Breast epithelium (tissue), 4 donors: ENCODE data around the gene CA10. TPM values are rescaled to one million over a fixed set of nuclear protein-coding genes. Genes with fewer than 3 reads are reported as not detected.

Experiments used
- DNase-seq, 2 donors: peaks; one replicate each; pipeline ENCODE4 v3.0.0-alpha.2; 2019; ENCODE audit warnings: low spot score in 2 of 2
- H3K27ac ChIP-seq, 2 donors: fragments of 200-600 bp; sonication (generic) in 1 of 2; one replicate each; pipeline ENCODE4 v1.5.1; 2016 to 2019; ENCODE audit warnings: mild to moderate bottlenecking in 1 of 2
- H3K27me3 ChIP-seq, 2 donors: fragments of 200-600 bp; sonication (generic) in 1 of 2; one replicate each; pipeline versions ENCODE4 v1.5.1 to v1.6.0; 2017 to 2019; ENCODE audit warnings: control low read depth in 1 of 2, mild to moderate bottlenecking in 1 of 2
- H3K36me3 ChIP-seq: fragments of 200-600 bp; one replicate; pipeline ENCODE4 v1.5.1; 2019
- H3K4me1 ChIP-seq, 2 donors: fragments of 200-600 bp; sonication (generic); one replicate each; pipeline ENCODE4 v1.5.1; 2016 to 2019; ENCODE audit warnings: control low read depth in 1 of 2
- H3K4me3 ChIP-seq, 3 donors: fragments of 200-600 bp; sonication (generic); 1 replicate in 2 of 3; 2 replicates in 1 of 3; pipeline ENCODE4 v1.5.1; 2016 to 2019; ENCODE audit warnings: mild to moderate bottlenecking in 3 of 3, moderate library complexity in 2 of 3
- H3K9me3 ChIP-seq, 2 donors: fragments of 200-600 bp; sonication (generic) in 1 of 2; one replicate each; pipeline ENCODE4 v1.5.1; 2016 to 2019; ENCODE audit warnings: control low read depth in 1 of 2
- POLR2A ChIP-seq: fragments of 450-650 bp; IDR thresholded peaks from one replicate; pipeline ENCODE4 v1.6.1; 2016; ENCODE audit warnings: antibody characterized with exemption, mild to moderate bottlenecking, moderate library complexity
- POLR2AphosphoS5 ChIP-seq, 3 donors: sonication (generic); formaldehyde crosslinking; IDR thresholded peaks; one replicate each; pipeline ENCODE4 v1.6.1; 2017; ENCODE audit warnings: antibody characterized with exemption in 3 of 3
- intact Hi-C: fragments of 100-400 bp; cut with DNase I; formaldehyde crosslinking; loops from one replicate; pipeline ENCODE4 v1.15.1; 2023; ENCODE audit warnings: low total_unique reads
- total RNA-seq, 3 donors: library from RNA; depleted of rRNA; stranded (reverse); fragments of >200 nt; gene quantifications; one replicate each; pipeline ENCODE4 v1.1.0, GENCODE V29; 2016
- TF ChIP-seq, protein P1 (sequence below), 3 donors: fragments of 450-650 bp; IDR thresholded peaks; one replicate each; pipeline ENCODE4 v1.5.1; 2016 to 2017; ENCODE audit warnings: antibody characterized with exemption in 3 of 3, mild to moderate bottlenecking in 3 of 3, moderate library complexity in 3 of 3

CA10 gene
- total RNA-seq, 3 donors from 2014 or later, result not detected

DNA sequence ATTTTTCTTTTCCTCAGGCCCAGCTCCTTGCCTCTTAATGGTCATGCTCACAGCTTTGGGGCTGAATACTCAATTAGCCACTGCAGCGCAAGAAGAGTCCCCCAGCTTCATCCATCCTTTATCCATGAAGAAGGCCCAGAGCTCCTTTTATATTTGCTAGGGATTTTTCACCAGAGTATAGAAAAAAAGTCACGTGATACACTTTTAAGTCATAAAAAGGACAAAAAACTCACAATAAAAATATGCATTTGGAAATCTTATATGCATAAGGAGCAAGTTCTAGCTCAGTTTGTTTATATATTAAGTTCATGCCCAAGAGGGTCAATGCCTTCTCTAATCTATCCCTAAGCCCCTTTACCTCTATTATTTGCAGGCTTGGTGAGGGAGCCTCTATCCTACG, 254.1 kb downstream of the CA10 start:
- TF ChIP-seq, protein P1, sequence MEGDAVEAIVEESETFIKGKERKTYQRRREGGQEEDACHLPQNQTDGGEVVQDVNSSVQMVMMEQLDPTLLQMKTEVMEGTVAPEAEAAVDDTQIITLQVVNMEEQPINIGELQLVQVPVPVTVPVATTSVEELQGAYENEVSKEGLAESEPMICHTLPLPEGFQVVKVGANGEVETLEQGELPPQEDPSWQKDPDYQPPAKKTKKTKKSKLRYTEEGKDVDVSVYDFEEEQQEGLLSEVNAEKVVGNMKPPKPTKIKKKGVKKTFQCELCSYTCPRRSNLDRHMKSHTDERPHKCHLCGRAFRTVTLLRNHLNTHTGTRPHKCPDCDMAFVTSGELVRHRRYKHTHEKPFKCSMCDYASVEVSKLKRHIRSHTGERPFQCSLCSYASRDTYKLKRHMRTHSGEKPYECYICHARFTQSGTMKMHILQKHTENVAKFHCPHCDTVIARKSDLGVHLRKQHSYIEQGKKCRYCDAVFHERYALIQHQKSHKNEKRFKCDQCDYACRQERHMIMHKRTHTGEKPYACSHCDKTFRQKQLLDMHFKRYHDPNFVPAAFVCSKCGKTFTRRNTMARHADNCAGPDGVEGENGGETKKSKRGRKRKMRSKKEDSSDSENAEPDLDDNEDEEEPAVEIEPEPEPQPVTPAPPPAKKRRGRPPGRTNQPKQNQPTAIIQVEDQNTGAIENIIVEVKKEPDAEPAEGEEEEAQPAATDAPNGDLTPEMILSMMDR (IDR thresholded peaks at IDR 0.05), result no peak
- TF ChIP-seq POLR2A (no peak), POLR2AphosphoS5 (IDR thresholded peaks at IDR 0.05) (no peak)
- intact Hi-C loops, result no loop called here
- Histone ChIP-seq H3K27ac (no peak overlapping the region), H3K4me3 (no peak overlapping the region), H3K4me1 (no peaks in the 10 kb centered on the region), H3K9me3 (peaks cover 5% of the 10 kb centered on the region in 2 donors), H3K27me3 (peaks cover 0 to 4% of the 10 kb centered on the region in 2 donors), H3K36me3 (no peaks in the 10 kb centered on the region)
- DNase-seq, result no peak

DNA sequence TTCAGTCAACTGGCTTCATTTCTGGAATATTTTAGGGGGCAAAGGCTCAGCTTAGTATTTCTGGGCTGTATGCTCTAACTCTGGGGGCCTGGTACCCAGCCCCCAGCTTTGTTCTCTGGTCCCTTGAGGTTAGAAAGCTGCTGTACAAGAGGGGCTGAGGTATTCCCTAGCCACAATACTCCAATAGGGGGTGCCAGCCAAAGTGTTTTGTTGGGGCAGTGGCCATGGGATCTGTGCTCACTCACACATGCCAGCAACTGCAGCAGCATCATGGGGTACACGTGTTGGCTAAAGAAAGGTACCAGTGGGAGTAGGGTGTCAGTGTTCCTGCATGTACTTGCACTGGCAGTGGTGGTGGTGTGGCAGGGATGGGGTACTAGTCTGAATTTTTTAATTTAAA, 257.3 kb downstream of the CA10 start:
- DNase-seq, result no peak
- no peak for TF ChIP-seq POLR2A
- no peak for TF ChIP-seq POLR2AphosphoS5 (IDR thresholded peaks at IDR 0.05)
- TF ChIP-seq, protein P1 (IDR thresholded peaks at IDR 0.05), result no peak
- Histone ChIP-seq H3K27ac (no peak overlapping the region), H3K4me3 (no peak overlapping the region), H3K9me3 (peaks cover 5 to 10% of the 10 kb centered on the region in 2 donors), H3K36me3 (no peaks in the 10 kb centered on the region), H3K27me3 (no peaks in the 10 kb centered on the region), H3K4me1 (no peaks in the 10 kb centered on the region)
- intact Hi-C loops, result no loop called here

DNA sequence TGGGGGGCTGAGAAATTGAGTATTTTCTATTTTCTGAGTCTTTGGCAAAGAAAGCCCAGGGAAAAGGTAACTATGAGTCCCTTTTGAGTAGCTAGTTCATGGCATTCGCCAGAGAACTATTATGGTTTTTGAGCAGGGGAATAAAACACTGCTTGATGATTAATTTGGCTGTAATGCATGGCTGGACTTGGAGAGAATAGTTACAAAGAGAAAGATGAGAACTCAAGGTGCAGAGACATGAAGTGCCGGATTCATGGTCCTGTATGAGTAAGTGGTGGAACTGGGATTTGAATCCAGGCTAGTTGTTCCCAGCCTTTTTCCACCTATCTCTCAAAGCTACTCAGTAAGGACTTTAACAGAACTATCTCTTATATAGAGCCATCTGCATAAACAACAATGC, 266.6 kb downstream of the CA10 start:
- Histone ChIP-seq H3K27me3 (peaks cover 0 to 5% of the 10 kb centered on the region in 2 donors), H3K36me3 (no peaks in the 10 kb centered on the region), H3K4me3 (no peak overlapping the region), H3K4me1 (no peaks in the 10 kb centered on the region), H3K9me3 (no peaks in the 10 kb centered on the region), H3K27ac (no peak overlapping the region)
- intact Hi-C loops, result no loop called here
- TF ChIP-seq POLR2AphosphoS5 (IDR thresholded peaks at IDR 0.05) (no peak), POLR2A (no peak)
- TF ChIP-seq, protein P1 (IDR thresholded peaks at IDR 0.05), result no peak
- DNase-seq, result no peak

DNA sequence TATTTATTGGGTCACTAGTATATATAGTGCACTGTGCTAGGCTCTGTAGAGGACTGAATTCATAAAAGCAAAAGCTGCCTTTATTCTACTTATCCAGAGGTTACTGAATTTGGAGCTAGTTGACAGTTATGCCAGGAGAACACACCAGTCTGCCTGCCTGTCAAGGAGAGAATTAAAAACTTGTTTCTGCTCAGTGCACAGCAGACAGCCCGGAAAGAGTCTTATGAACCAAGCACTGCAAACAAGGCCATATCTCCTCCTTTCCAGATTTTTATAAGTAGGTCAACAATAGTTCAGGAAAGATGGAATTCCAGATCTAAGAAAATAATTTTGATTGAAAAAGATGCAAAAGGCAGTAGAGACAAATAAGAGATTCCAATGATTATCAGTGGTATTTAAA, 267.8 kb downstream of the CA10 start:
- DNase-seq, result no peak
- Histone ChIP-seq H3K4me1 (no peaks in the 10 kb centered on the region), H3K4me3 (no peak overlapping the region), H3K27me3 (peaks cover 0 to 5% of the 10 kb centered on the region in 2 donors), H3K9me3 (no peaks in the 10 kb centered on the region), H3K36me3 (no peaks in the 10 kb centered on the region), H3K27ac (no peak overlapping the region)
- TF ChIP-seq, protein P1 (IDR thresholded peaks at IDR 0.05), result no peak
- no peak for TF ChIP-seq POLR2A
- intact Hi-C loops, result no loop called here

DNA sequence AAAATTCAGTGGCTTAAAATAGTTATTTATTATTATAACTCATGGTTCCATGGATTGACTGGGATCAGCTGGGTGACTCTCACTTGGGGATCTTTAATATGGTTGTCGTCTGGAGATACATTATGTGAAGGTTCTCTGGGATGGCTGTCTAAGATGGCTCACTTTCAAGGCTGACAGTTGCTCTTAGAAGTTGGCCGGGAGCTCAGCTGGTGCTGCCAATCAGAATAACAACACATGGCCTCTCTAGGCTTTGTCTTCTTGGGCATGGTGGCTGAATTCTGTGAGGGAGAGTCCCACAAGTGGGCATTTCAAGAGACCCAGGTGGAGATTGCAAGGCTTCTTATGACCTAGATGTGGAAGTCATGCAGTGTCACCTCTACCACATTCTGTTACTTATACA, 269.7 kb downstream of the CA10 start:
- no peak for TF ChIP-seq POLR2A
- TF ChIP-seq POLR2AphosphoS5 (IDR thresholded peaks at IDR 0.05), result no peak
- TF ChIP-seq, protein P1 (IDR thresholded peaks at IDR 0.05), result no peak
- Histone ChIP-seq H3K27ac (no peak overlapping the region), H3K4me3 (no peak overlapping the region), H3K27me3 (peaks cover 0 to 5% of the 10 kb centered on the region in 2 donors), H3K4me1 (no peaks in the 10 kb centered on the region), H3K9me3 (no peaks in the 10 kb centered on the region), H3K36me3 (no peaks in the 10 kb centered on the region)
- intact Hi-C loops, result no loop called here
- no peak for DNase-seq
